NCI-H446 treated with DMSO at 0.1 percent for 48 hours (cell line): ENCODE data around the gene PDPR.
"Not testable (repeated sequence)": the region's sequence is repeated elsewhere in the genome, so short reads cannot be mapped to it uniquely, and the experiment has no call there.

ENCODE experiments used
- DNase-seq: peaks from one replicate; lab custom pipeline; 2025; lab: John Stamatoyannopoulos, UW

Gene PDPR

GRCh38 chr16:70128844-70129243 lies 14.7 kb downstream of the PDPR start:
- DNase-seq = not testable (repeated sequence)

GRCh38 chr16:70135796-70136195 lies 21.7 kb downstream of the PDPR start:
- not testable (repeated sequence) for DNase-seq

GRCh38 chr16:70136595-70136994 lies 22.5 kb downstream of the PDPR start:
- not testable (repeated sequence) for DNase-seq

GRCh38 chr16:70142739-70143138 lies 28.6 kb downstream of the PDPR start:
- DNase-seq = not testable (repeated sequence)

- DNase-seq = not testable (repeated sequence)
Observed at GRCh38 chr16:70143231-70143895, 29.2 kb downstream of the PDPR start.

- not testable (repeated sequence) for DNase-seq
Observed at GRCh38 chr16:70147853-70148252, 33.7 kb downstream of the PDPR start.

- not testable (repeated sequence) for DNase-seq
Observed at GRCh38 chr16:70148453-70148852, 34.3 kb downstream of the PDPR start.

GRCh38 chr16:70149296-70149695 lies 35.2 kb downstream of the PDPR start:
- DNase-seq = not testable (repeated sequence)

GRCh38 chr16:70151391-70151790 lies 37.3 kb downstream of the PDPR start:
- DNase-seq = no peak

- DNase-seq = no peak
Observed at GRCh38 chr16:70151941-70152509, 37.9 kb downstream of the PDPR start.

- DNase-seq = no peak
Observed at GRCh38 chr16:70152578-70153302, 38.6 kb downstream of the PDPR start.

GRCh38 chr16:70154736-70155135 lies 40.6 kb downstream of the PDPR start:
- not testable (repeated sequence) for DNase-seq

- DNase-seq = no peak
Observed at GRCh38 chr16:70156207-70156978, 42.3 kb downstream of the PDPR start.

GRCh38 chr16:70157105-70157476 lies 43.0 kb downstream of the PDPR start:
- DNase-seq = no peak

GRCh38 chr16:70157477-70158260 lies 43.5 kb downstream of the PDPR start:
- DNase-seq = no peak

- DNase-seq = no peak
Observed at GRCh38 chr16:70158261-70158939, 44.3 kb downstream of the PDPR start.

GRCh38 chr16:70159355-70160348 lies 45.5 kb downstream of the PDPR start:
- no peak for DNase-seq

- DNase-seq = no peak
Observed at GRCh38 chr16:70160388-70160787, 46.3 kb downstream of the PDPR start.

- DNase-seq = no peak
Observed at GRCh38 chr16:70160821-70161220, 46.7 kb downstream of the PDPR start.

GRCh38 chr16:70161350-70161749 lies 47.2 kb downstream of the PDPR start:
- DNase-seq = no peak
